Neural cell (in vitro differentiated cells): ENCODE measurements around the gene HS3ST6. TPM values are rescaled to one million over a fixed set of nuclear protein-coding genes. Genes with fewer than 3 reads are reported as not detected.

Experiments
- H2AFZ ChIP-seq: fragments of 200-600, 300-800 bp; sonication (generic), shearing (Covaris generic); 2 replicates; pipeline ENCODE4 v1.6.0; 2014; ENCODE audit warnings: low read depth, mild to moderate bottlenecking, antibody characterized with exemption, low read length, moderate library complexity
- H3F3A ChIP-seq: fragments of 200-600 bp; shearing (Covaris generic); 2 replicates; pipeline ENCODE4 v1.6.1; 2016; ENCODE audit warnings: mild to moderate bottlenecking, moderate library complexity, mixed read lengths, antibody characterized with exemption, low read length; ENCODE audit not compliant: insufficient read depth, poor library complexity, severe bottlenecking
- H3K27ac ChIP-seq: fragments of 200-600, 300-800 bp; sonication (generic), shearing (Covaris generic); 2 replicates; pipeline ENCODE4 v1.5.1; 2014; ENCODE audit warnings: mild to moderate bottlenecking, low read length, moderate library complexity
- H3K27me3 ChIP-seq: fragments of 300-800, 200-600 bp; sonication (generic), shearing (Covaris generic); 2 replicates; pipeline ENCODE4 v1.6.0; 2014; ENCODE audit warnings: mild to moderate bottlenecking, low read depth, low read length, moderate library complexity; ENCODE audit not compliant: insufficient read depth
- H3K36me3 ChIP-seq: fragments of 300-800, 200-600 bp; sonication (generic), shearing (Covaris generic); 2 replicates; pipeline ENCODE4 v1.5.1; 2014; ENCODE audit warnings: mild to moderate bottlenecking, antibody characterized with exemption, low read length, moderate library complexity; ENCODE audit not compliant: insufficient read depth
- H3K4me2 ChIP-seq: fragments of 300-800, 200-600 bp; sonication (generic), shearing (Covaris generic); 2 replicates; pipeline ENCODE4 v1.6.0; 2014; ENCODE audit warnings: mild to moderate bottlenecking, low read length
- H3K4me3 ChIP-seq: fragments of 300-800, 200-600 bp; sonication (generic), shearing (Covaris generic); 2 replicates; pipeline ENCODE4 v1.5.1; 2014; ENCODE audit warnings: mild to moderate bottlenecking, low read length, moderate library complexity
- H3K79me2 ChIP-seq: fragments of 200-600 bp; shearing (Covaris generic); replicated peaks from 2 replicates; pipeline ENCODE4 v1.6.0; 2014; ENCODE audit warnings: mild to moderate bottlenecking, low read length, moderate library complexity; ENCODE audit not compliant: insufficient read depth
- H3K9ac ChIP-seq: fragments of 300-800, 200-600 bp; sonication (generic), shearing (Covaris generic); 2 replicates; pipeline ENCODE4 v1.6.1; 2016; ENCODE audit warnings: mild to moderate bottlenecking, low read length, mixed read lengths
- H3K9me2 ChIP-seq: fragments of 200-600 bp; shearing (Covaris generic); 2 replicates; pipeline ENCODE4 v1.6.1; 2016; ENCODE audit warnings: mild to moderate bottlenecking, low read length, mixed read lengths; ENCODE audit not compliant: insufficient read depth
- H3K9me3 ChIP-seq: fragments of 200-600, 300-800 bp; sonication (generic), shearing (Covaris generic); 2 replicates; pipeline ENCODE4 v1.6.1; 2016; ENCODE audit warnings: mild to moderate bottlenecking, mixed run types, low read length, moderate library complexity, mixed read lengths
- H4K20me1 ChIP-seq: fragments of 200-600 bp; shearing (Covaris generic); 2 replicates; pipeline ENCODE4 v1.6.1; 2016; ENCODE audit warnings: mild to moderate bottlenecking, mixed run types; ENCODE audit not compliant: insufficient read depth
- CTCF ChIP-seq: fragments of 450-650 bp; IDR thresholded peaks from 2 replicates; pipeline ENCODE4 v1.5.1; 2014; ENCODE audit warnings: antibody characterized with exemption, mild to moderate bottlenecking, moderate library complexity; ENCODE audit not compliant: poor library complexity, severe bottlenecking
- EP300 ChIP-seq: fragments of 450-650 bp; conservative IDR thresholded peaks from 2 replicates; pipeline ENCODE4 v1.6.1; 2014; ENCODE audit warnings: antibody characterized with exemption, mild to moderate bottlenecking, moderate library complexity; ENCODE audit not compliant: poor library complexity, severe bottlenecking
- EZH2 ChIP-seq: fragments of 200-600, 300-800 bp; shearing (Covaris generic), sonication (generic); IDR thresholded peaks from 2 replicates; pipeline ENCODE4 v1.6.1; 2014; ENCODE audit warnings: antibody characterized with exemption, low read length, borderline replicate concordance, mild to moderate bottlenecking; ENCODE audit not compliant: insufficient read depth, poor library complexity, severe bottlenecking
- MXI1 ChIP-seq: fragments of 450-650 bp; conservative IDR thresholded peaks from 2 replicates; pipeline ENCODE4 v1.6.1; 2014; ENCODE audit warnings: antibody characterized with exemption, mild to moderate bottlenecking; ENCODE audit not compliant: poor library complexity, severe bottlenecking
- POLR2AphosphoS5 ChIP-seq: IDR thresholded peaks from 2 replicates; pipeline ENCODE4 v1.6.1; 2012
- RAD21 ChIP-seq: fragments of 450-650 bp; conservative IDR thresholded peaks from 2 replicates; pipeline ENCODE4 v1.6.1; 2014; ENCODE audit warnings: antibody characterized with exemption, mild to moderate bottlenecking, moderate library complexity
- REST ChIP-seq: IDR thresholded peaks from 2 replicates; pipeline ENCODE4 v1.6.1; 2012; ENCODE audit warnings: borderline replicate concordance
- SMC3 ChIP-seq: fragments of 450-650 bp; conservative IDR thresholded peaks from 2 replicates; pipeline ENCODE4 v1.6.1; 2014; ENCODE audit warnings: antibody characterized with exemption, mild to moderate bottlenecking, moderate library complexity; ENCODE audit not compliant: poor library complexity
- TAF1 ChIP-seq: IDR thresholded peaks from 2 replicates; pipeline ENCODE4 v1.6.1; 2012; ENCODE audit warnings: low read depth
- polyA plus RNA-seq: library from polyadenylated mRNA; depleted of rRNA; stranded (reverse); fragments of >200 nt; gene quantifications from 2 replicates; pipeline ENCODE4 v1.2.3, GENCODE V29; 2014

Gene HS3ST6
- polyA plus RNA-seq, 1 donor from 2014 or later, result not detected

GRCh38 chr16:1919327-1919998 lies 1.2 kb upstream of the HS3ST6 start:
- H3K36me3 ChIP-seq, result no peaks in the 10 kb centered on the region
- peaks cover 70% of the 10 kb centered on the region for H3K27me3 ChIP-seq
- H4K20me1 ChIP-seq, result no peaks in the 10 kb centered on the region
- no peaks in the 10 kb centered on the region for H3K79me2 ChIP-seq
- H3K4me3 ChIP-seq, result no peak overlapping the region
- no peak overlapping the region for H3K4me2 ChIP-seq
- H3K27ac ChIP-seq, result no peak overlapping the region
- H3K9ac ChIP-seq, result no peak overlapping the region
- TF ChIP-seq MXI1 (no peak), RAD21 (no peak), TAF1 (no peak), REST (no peak), CTCF (no peak), EP300 (no peak), SMC3 (no peak), EZH2 (no peak), POLR2AphosphoS5 (no peak)
- no peak overlapping the region for H2AFZ ChIP-seq
- H3F3A ChIP-seq, result no peaks in the 10 kb centered on the region
- no peaks in the 10 kb centered on the region for H3K9me2 ChIP-seq
- no peaks in the 10 kb centered on the region for H3K9me3 ChIP-seq

DNA sequence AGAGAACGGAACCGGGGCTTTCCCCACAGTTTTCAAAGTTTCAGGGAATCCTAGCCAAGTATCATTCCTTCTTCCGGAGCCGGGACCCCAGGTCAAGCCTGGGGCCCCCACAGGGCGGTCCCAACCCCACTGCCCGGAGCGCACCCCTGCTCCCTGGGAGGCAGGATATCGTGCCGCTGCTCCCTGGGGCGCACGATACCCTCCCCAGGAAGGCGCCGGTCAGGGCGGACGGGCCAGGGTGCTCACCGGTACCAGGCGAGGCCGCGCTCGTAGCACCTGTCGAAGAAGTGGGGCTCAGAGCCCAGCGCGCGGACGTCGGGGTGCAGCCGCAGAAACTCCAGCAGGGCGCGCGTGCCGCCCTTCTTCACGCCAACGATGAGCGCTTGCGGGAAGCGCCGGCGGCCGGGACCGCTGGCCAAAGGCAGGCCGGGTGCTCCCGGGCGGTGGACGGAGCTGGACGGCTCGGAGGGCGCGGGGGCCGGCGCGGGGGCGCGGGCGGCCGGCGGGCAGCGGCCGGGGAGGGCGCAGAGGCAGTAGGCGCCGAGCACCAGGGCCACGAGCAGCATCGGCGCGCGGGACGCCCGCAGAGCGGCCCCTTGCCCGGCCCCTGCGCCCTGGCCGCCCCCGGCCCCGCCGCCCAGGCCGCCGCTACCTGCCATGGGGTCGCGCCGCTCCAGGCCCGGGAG lies 407 bp downstream of the HS3ST6 start:
- H2AFZ ChIP-seq, result no peak overlapping the region
- TF ChIP-seq EP300 (no peak), EZH2 (peak; percentile 90)
- no peaks in the 10 kb centered on the region for H4K20me1 ChIP-seq
- no peaks in the 10 kb centered on the region for H3K9me2 ChIP-seq
- H3K27me3 ChIP-seq, result peaks cover 63% of the 10 kb centered on the region
- H3K79me2 ChIP-seq, result no peaks in the 10 kb centered on the region
- no peaks in the 10 kb centered on the region for H3K36me3 ChIP-seq
- H3K9me3 ChIP-seq, result no peaks in the 10 kb centered on the region
- H3K4me3 ChIP-seq, result peak overlapping the region; percentile 47
- no peaks in the 10 kb centered on the region for H3F3A ChIP-seq
- H3K9ac ChIP-seq, result no peak overlapping the region
- H3K27ac ChIP-seq, result no peak overlapping the region
- no peak overlapping the region for H3K4me2 ChIP-seq
